ENCODE measurements around the gene SEMA4D. TPM values are rescaled to one million over a fixed set of nuclear protein-coding genes. Genes with fewer than 3 reads are reported as not detected.

The SEMA4D gene
- total RNA-seq, 2 donors from 2014 or later, result 17.1 to 52.7 TPM

DNA sequence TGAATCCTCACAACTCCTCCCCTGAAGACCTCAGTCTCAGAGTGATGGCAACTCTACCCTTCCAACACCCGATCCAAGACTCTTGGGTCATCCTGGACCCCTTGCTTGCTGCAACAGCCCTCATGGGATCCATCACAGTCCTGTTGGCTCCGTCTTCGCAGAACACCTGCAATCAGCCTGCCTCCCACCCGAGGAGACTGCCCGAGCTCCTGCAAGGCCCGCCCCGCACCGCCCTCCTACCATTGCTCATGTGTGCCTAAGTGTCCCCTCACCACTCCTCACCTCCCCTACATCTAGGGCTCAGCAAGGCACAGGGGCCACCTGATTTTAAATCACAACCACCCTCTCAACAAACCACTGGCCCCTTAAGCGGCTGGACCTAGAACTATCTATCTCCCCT, 5.3 kb downstream of the SEMA4D start:
- Histone ChIP-seq H3K27ac (no peak overlapping the region), H3K9me3 (no peaks in the 10 kb centered on the region), H3K36me3 (no peaks in the 10 kb centered on the region), H3K27me3 (replicated peaks; ENCODE audit: insufficient read depth) (no peaks in the 10 kb centered on the region), H3K4me1 (replicated peaks) (peaks cover 7% of the 10 kb centered on the region), H3K4me3 (no peak overlapping the region)
- WGBS, result 96% methylated on average over 9 of the region's 9 CpGs
- no peak for DNase-seq (ENCODE audit: low spot score)
- TF ChIP-seq CTCF (IDR thresholded peaks at IDR 0.05), result no peak
- no peak for TF ChIP-seq POLR2A (IDR thresholded peaks at IDR 0.05)
- no peak for TF ChIP-seq POLR2AphosphoS5 (IDR thresholded peaks at IDR 0.05)
- intact Hi-C loops (cut with DNase I), result no loop called here

- TF ChIP-seq POLR2A (IDR thresholded peaks at IDR 0.05) (no peak), CTCF (IDR thresholded peaks at IDR 0.05) (no peak), POLR2AphosphoS5 (IDR thresholded peaks at IDR 0.05) (no peak)
- Histone ChIP-seq H3K36me3 (no peaks in the 10 kb centered on the region), H3K4me1 (replicated peaks) (peaks cover 3% of the 10 kb centered on the region), H3K9me3 (no peaks in the 10 kb centered on the region), H3K4me3 (no peak overlapping the region), H3K27ac (no peak overlapping the region), H3K27me3 (replicated peaks; ENCODE audit: insufficient read depth) (no peaks in the 10 kb centered on the region)
- intact Hi-C loops (cut with DNase I), result no loop called here
- DNase-seq (ENCODE audit: low spot score), result no peak
- WGBS, result 91% methylated on average over 9 of the region's 9 CpGs
These were observed 6.2 kb downstream of the SEMA4D start for GRCh38 chr9:89491694-89492093.

DNA sequence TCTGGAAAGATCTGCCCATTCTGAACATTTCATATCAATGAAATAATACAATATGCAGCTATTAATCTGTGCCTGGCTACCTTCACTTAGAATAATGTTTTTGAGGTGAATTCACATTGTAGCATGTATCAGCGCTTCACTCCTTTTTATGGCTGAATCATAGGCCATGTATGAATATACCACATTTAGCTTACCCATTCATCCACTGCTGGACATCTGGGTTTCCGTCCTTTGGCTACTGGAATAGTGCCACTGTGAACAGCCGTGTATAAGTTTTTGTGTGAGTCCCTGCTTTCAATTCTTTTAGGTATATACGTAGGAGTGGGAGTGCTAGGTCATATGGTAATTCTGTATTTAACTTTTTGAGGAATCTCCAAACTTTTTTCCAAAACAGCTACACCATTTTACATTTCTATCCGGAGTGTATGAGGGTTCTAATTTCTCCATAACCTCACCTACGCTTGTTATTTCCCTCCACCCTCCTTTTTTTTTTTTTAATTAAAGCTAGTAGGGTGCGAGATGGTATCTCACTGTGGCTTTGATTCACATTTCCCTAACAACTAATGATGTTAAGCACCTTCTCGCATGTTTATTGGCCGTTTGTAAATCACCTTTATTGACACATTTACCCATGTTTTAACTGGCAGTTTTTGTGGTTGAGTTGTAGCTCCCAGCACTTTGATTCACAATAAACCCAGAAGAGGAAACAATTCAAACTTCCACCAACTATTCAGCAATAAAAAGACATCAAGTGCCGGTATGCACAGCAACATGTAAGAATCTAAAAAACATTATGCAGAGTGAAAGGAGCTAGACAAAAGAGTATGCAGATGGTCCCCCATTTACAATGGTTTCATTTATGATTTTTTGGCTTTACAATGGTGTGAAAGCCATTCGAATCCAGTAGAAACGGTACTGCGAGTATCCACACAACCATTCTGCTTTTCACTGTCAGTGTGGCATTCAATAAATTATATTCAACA, 8.1 kb downstream of the SEMA4D start:
- WGBS, result 43% methylated on average over 13 of the region's 13 CpGs
- no peaks in the 10 kb centered on the region for H3K27me3 ChIP-seq (replicated peaks; ENCODE audit: insufficient read depth)
- H3K27ac ChIP-seq, result no peak overlapping the region
- intact Hi-C loops (cut with DNase I), result no loop called here
- no peak for DNase-seq (ENCODE audit: low spot score)
- no peaks in the 10 kb centered on the region for H3K9me3 ChIP-seq
- no peak overlapping the region for H3K4me3 ChIP-seq
- no peak for TF ChIP-seq CTCF (IDR thresholded peaks at IDR 0.05)
- TF ChIP-seq POLR2AphosphoS5 (IDR thresholded peaks at IDR 0.05), result peak; percentile 12
- no peak for TF ChIP-seq POLR2A (IDR thresholded peaks at IDR 0.05)
- no peaks in the 10 kb centered on the region for H3K36me3 ChIP-seq
- H3K4me1 ChIP-seq (replicated peaks), result no peaks in the 10 kb centered on the region

- Histone ChIP-seq H3K27me3 (replicated peaks; ENCODE audit: insufficient read depth) (no peaks in the 10 kb centered on the region), H3K36me3 (no peaks in the 10 kb centered on the region), H3K9me3 (no peaks in the 10 kb centered on the region), H3K27ac (no peak overlapping the region), H3K4me1 (replicated peaks) (no peaks in the 10 kb centered on the region), H3K4me3 (no peak overlapping the region)
- 89% methylated on average over 7 of the region's 7 CpGs for WGBS
- TF ChIP-seq POLR2A (IDR thresholded peaks at IDR 0.05) (no peak), CTCF (IDR thresholded peaks at IDR 0.05) (no peak)
- DNase-seq (ENCODE audit: low spot score), result no peak
- intact Hi-C loops (cut with DNase I), result no loop called here
These were observed 9.0 kb downstream of the SEMA4D start for GRCh38 chr9:89488936-89489335.

GRCh38 chr9:89488131-89488530, 9.8 kb downstream of the SEMA4D start:
- no peaks in the 10 kb centered on the region for H3K4me1 ChIP-seq (replicated peaks)
- 95% methylated on average over 5 of the region's 5 CpGs for WGBS
- no peaks in the 10 kb centered on the region for H3K27me3 ChIP-seq (replicated peaks; ENCODE audit: insufficient read depth)
- intact Hi-C loops (cut with DNase I), result no loop called here
- TF ChIP-seq POLR2AphosphoS5 (IDR thresholded peaks at IDR 0.05), result no peak
- TF ChIP-seq POLR2A (IDR thresholded peaks at IDR 0.05), result no peak
- no peak for TF ChIP-seq CTCF (IDR thresholded peaks at IDR 0.05)
- no peak for DNase-seq (ENCODE audit: low spot score)
- no peak overlapping the region for H3K27ac ChIP-seq
- H3K9me3 ChIP-seq, result no peaks in the 10 kb centered on the region
- no peaks in the 10 kb centered on the region for H3K36me3 ChIP-seq
- H3K4me3 ChIP-seq, result no peak overlapping the region

Measured in prostate gland (tissue), 2 donors.